Measurements from ENCODE around the gene BMPR1A. TPM values are rescaled to one million over a fixed set of nuclear protein-coding genes. Genes with fewer than 3 reads are reported as not detected.

The BMPR1A gene
- total RNA-seq, 1 experiment from 2014 or later: 104 TPM

DNA sequence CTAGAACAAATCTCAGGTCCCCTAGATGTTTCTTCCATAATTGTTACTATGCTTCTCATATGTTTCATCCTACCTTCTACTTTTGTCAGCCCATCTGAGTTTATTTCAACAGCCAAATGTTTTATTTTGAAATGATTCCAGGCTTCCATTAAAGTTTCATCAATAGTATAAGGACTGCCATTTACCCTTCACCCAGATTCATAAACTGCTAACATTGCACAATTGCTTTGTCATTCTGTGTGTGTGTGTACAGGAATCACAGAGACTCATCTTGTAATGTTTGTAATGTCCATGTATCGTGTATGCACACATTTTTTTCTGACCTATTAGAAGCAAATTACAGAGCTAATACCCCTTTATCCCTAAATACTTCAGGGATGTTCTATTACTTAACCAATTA is 175.5 kb downstream of the BMPR1A start (continued):
- TF ChIP-seq CTCF (IDR thresholded peaks at IDR 0.05) (no peak), ETV6 (CRISPR knock-in tag; IDR thresholded peaks at IDR 0.05) (no peak), JUN (CRISPR knock-in tag; IDR thresholded peaks at IDR 0.05) (no peak), FOXK1 (CRISPR knock-in tag; IDR thresholded peaks at IDR 0.05) (no peak), ZNF425 (CRISPR knock-in tag; conservative IDR thresholded peaks at IDR 0.05) (no peak), ZNF396 (CRISPR knock-in tag; IDR thresholded peaks at IDR 0.05; ENCODE audit: borderline replicate concordance) (no peak)

DNA sequence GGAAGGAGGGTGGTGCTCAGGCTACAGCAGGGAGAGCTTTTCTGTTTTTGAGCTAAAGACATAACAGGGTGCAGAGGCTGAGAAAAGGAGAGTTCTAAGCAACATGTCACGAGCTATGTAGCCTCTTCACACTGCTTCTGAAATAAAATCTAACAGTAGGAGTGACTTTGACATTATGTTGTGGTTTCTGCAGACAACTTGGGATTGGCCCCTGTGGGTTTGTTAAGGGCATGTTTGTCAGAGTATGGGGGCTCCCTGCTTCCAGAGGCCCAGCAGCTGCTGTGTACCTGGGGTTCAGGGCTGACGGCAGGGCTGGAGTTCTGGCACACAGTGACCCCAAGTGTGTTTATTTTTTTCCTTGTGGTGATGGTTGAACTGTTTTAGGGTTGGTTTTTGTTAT is 176.3 kb downstream of the BMPR1A start:
- TF ChIP-seq FOXJ3 (CRISPR knock-in tag; IDR thresholded peaks at IDR 0.05; ENCODE audit: borderline replicate concordance) (no peak), RELA (CRISPR knock-in tag; IDR thresholded peaks at IDR 0.05; ENCODE audit: borderline replicate concordance) (no peak), SMAD4 (CRISPR knock-in tag; IDR thresholded peaks at IDR 0.05) (no peak), CBFB (CRISPR knock-in tag; IDR thresholded peaks at IDR 0.05; ENCODE audit: low read depth) (no peak), CTCF (IDR thresholded peaks at IDR 0.05) (no peak), NFE2L1 (CRISPR knock-in tag; IDR thresholded peaks at IDR 0.05) (no peak), ZNF263 (CRISPR knock-in tag; IDR thresholded peaks at IDR 0.05; ENCODE audit: low read depth) (no peak), ELF4 (CRISPR knock-in tag; IDR thresholded peaks at IDR 0.05; ENCODE audit: low read depth) (no peak), CREB1 (CRISPR knock-in tag; IDR thresholded peaks at IDR 0.05) (no peak), ERG (CRISPR knock-in tag; IDR thresholded peaks at IDR 0.05) (no peak), ZNF317 (CRISPR knock-in tag; IDR thresholded peaks at IDR 0.05; ENCODE audit: borderline replicate concordance, low read depth) (no peak), JUN (CRISPR knock-in tag; IDR thresholded peaks at IDR 0.05) (no peak), ZNF425 (CRISPR knock-in tag; conservative IDR thresholded peaks at IDR 0.05) (no peak)
- TF ChIP-seq, protein P1, sequence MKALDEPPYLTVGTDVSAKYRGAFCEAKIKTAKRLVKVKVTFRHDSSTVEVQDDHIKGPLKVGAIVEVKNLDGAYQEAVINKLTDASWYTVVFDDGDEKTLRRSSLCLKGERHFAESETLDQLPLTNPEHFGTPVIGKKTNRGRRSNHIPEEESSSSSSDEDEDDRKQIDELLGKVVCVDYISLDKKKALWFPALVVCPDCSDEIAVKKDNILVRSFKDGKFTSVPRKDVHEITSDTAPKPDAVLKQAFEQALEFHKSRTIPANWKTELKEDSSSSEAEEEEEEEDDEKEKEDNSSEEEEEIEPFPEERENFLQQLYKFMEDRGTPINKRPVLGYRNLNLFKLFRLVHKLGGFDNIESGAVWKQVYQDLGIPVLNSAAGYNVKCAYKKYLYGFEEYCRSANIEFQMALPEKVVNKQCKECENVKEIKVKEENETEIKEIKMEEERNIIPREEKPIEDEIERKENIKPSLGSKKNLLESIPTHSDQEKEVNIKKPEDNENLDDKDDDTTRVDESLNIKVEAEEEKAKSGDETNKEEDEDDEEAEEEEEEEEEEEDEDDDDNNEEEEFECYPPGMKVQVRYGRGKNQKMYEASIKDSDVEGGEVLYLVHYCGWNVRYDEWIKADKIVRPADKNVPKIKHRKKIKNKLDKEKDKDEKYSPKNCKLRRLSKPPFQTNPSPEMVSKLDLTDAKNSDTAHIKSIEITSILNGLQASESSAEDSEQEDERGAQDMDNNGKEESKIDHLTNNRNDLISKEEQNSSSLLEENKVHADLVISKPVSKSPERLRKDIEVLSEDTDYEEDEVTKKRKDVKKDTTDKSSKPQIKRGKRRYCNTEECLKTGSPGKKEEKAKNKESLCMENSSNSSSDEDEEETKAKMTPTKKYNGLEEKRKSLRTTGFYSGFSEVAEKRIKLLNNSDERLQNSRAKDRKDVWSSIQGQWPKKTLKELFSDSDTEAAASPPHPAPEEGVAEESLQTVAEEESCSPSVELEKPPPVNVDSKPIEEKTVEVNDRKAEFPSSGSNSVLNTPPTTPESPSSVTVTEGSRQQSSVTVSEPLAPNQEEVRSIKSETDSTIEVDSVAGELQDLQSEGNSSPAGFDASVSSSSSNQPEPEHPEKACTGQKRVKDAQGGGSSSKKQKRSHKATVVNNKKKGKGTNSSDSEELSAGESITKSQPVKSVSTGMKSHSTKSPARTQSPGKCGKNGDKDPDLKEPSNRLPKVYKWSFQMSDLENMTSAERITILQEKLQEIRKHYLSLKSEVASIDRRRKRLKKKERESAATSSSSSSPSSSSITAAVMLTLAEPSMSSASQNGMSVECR (CRISPR knock-in tag; IDR thresholded peaks at IDR 0.05; ENCODE audit: borderline replicate concordance): no peak
- TF ChIP-seq, protein P2, sequence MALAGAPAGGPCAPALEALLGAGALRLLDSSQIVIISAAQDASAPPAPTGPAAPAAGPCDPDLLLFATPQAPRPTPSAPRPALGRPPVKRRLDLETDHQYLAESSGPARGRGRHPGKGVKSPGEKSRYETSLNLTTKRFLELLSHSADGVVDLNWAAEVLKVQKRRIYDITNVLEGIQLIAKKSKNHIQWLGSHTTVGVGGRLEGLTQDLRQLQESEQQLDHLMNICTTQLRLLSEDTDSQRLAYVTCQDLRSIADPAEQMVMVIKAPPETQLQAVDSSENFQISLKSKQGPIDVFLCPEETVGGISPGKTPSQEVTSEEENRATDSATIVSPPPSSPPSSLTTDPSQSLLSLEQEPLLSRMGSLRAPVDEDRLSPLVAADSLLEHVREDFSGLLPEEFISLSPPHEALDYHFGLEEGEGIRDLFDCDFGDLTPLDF (CRISPR knock-in tag; IDR thresholded peaks at IDR 0.05): no peak
- TF ChIP-seq, protein P3, sequence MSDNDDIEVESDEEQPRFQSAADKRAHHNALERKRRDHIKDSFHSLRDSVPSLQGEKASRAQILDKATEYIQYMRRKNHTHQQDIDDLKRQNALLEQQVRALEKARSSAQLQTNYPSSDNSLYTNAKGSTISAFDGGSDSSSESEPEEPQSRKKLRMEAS (CRISPR knock-in tag; IDR thresholded peaks at IDR 0.05): no peak
- H3K27ac Mint-ChIP-seq: peak overlapping the region; percentile 78
- POLR2A ChIA-PET: no interaction called here
- CTCF ChIA-PET: interaction anchor here (1.2 kb wide), 1 partner anchor 239 kb away, joined by 3 read pairs; no protein-coding TSS in a partner anchor
- no peak for DNase-seq (ENCODE audit: low spot score)
- 0 out of 2 replicates have a peak, but pooled peaks cover 4% of the 10 kb centered on the region for H3K9me3 Mint-ChIP-seq
- peaks cover 20% of the 10 kb centered on the region for H3K36me3 Mint-ChIP-seq
- H3K4me3 Mint-ChIP-seq: no peak overlapping the region
- no peaks in the 10 kb centered on the region; the same call in 1 of the 2 replicates for H3K4me1 Mint-ChIP-seq
- ATAC-seq: no peak
- no peaks in the 10 kb centered on the region for H3K27me3 Mint-ChIP-seq (ENCODE audit: low read depth)
